Neural progenitor cell (in vitro differentiated cells): ENCODE results near the gene VPS13D.

Source experiments
- CTCF ChIP-seq: fragments of 200-600 bp; sonication (generic); IDR thresholded peaks from 2 replicates; pipeline ENCODE4 v1.5.1; 2017; ENCODE audit warnings: antibody characterized with exemption, mild to moderate bottlenecking
- EZH2 ChIP-seq: fragments of 200-600 bp; sonication (generic); IDR thresholded peaks from 2 replicates; pipeline ENCODE4 v1.6.1; 2017; ENCODE audit warnings: antibody characterized with exemption, mild to moderate bottlenecking, moderate library complexity

- TF ChIP-seq CTCF (no peak), EZH2 (no peak)
Measured at GRCh38 chr1:12475101-12475500, 245.3 kb downstream of the VPS13D start.
